HG03097 (cell line): ENCODE data around the gene RHEB.

ENCODE experiments used
- ATAC-seq: cut with Tn5 transposase; IDR thresholded peaks from one replicate; pipeline ENCODE4 v1.9.1; 2021; ENCODE audit not compliant: unreplicated experiment, low FRiP score

Gene RHEB

DNA sequence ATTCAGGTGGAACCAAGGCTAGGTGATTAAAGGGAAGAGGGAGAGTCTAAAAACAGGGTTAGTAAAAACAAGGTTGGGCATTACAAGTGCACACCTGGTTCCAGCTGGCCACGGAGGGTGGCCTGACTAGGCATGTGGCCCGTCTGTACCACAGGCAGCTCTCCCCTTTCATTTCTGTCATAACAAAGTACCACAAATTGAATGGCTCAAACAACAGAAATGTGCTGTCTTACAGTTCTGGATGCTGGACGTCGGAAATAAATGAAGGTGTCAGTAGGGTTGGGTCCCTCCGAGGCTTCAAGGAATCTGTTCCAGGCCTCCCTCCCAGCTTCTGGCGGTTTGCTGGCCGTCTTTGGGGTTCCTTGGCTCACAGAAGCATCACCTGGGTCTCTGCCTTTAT lies 96.5 kb downstream of the RHEB start:
- no peak for ATAC-seq

DNA sequence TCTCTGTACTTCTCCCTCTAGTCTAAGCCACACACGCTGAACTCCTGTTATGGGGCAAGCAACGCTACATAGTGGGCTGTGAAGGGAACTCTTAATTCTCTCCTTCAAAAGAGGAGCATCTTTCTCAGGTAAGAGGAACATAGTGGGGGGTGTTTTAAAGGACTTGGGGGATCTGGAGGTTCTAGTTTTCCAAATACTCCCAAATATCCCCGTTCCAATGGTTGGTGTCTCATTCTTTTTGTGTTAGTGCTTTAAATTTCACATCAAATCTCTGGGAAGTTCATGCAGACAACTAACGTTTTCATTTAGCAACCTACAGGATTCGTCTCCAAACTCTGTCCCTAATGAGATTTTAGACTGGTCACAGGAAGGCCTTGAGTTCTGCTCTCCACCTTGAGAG lies 97.5 kb downstream of the RHEB start:
- ATAC-seq, result no peak

DNA sequence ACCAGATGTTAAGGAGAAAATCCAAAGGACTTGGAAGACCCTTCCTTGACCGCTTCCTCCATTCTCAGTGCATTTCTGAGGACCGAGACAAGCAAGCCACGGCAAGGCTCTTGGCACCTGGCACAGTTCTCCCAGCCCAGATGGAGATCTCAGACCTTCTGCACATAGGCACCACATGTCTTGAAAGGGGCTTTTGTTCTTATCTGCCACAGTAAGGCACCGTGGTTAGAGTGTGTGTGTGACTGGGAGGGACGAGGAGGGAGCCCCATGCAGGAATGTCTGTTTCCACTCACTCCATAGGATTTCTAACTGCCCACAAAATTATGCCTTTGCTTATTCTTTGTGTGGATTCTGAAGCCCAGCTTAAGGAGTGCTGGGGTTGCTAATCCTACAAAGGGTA lies 99.6 kb downstream of the RHEB start:
- no peak for ATAC-seq

DNA sequence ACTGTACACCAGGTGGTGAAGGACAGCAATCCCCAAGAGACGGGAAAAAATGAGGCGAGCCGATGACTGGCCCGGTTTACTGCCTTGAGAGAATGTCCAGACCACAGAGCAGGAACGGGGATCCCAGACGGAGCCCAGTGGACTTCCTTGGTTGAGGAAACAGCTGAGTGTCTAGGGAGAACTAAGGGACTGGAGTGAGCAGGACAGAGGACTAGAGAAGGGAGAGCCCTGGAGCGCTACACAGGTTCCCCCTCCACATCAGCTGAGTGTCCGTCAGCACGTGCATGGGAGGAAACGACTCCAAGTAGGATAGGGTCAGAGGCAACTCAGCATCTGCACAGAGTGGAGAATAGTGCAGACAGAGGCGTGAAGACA lies 102.8 kb downstream of the RHEB start:
- ATAC-seq, result no peak

DNA sequence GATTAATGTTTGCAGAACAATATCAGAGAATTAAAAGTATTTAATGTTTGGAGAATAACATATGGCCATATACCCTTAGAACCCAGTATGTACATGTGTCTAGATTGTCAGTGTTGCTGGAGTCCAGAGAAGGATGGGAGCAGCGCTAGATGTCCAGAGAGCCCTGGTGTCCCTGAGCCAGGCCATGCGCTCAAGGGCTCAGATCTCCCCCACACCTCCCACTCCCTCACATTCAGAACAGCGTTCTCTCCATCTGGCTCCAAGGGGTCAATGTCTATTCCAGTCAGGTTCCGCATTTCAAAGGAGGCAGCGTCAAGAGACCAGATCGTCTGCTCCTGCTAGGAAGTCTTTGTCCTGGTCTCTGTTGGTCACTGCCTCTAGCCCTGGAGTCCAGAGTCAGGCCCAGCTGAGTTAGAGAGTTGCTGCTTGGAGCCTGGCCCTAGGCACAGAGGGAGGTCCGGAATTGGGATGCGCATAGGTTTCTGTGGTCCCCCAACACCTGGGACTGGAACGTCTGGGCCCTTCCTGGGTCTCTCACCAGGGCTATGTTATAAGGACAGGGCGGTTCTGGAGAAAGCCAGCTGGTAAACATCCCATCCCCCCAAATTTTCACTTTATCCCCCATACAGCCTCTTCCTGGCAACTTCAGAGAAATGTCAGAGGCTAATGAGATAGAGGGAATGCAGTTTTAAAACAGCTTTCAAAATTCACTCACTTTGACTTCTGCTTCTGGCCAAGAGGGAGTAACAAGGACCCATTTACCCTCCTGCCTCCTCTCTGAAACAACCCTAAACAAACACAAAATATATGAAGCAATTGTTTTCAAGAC lies 103.4 kb downstream of the RHEB start:
- no peak for ATAC-seq
